Naive thymus-derived CD4-positive, alpha-beta T cell (primary cell): ENCODE results near the gene HTR6. TPM values are rescaled to one million over a fixed set of nuclear protein-coding genes. Genes with fewer than 3 reads are reported as not detected.

Source experiments
- ATAC-seq: fragments of 150-1000 bp; cut with Tn5 transposase; 2 replicates; pipeline ENCODE4 v1.10.0; 2021; ENCODE audit warnings: mild to moderate bottlenecking, moderate library complexity
- CTCF ChIA-PET: fragments of 350-600 bp; sonication (Branson Sonifier 250); formaldehyde crosslinking; loops from one replicate; lab custom pipeline; 2021; ENCODE audit warnings: antibody characterized with exemption; lab: Charles Lee
- POLR2A ChIA-PET: fragments of 350-600 bp; sonication (Branson Sonifier 250); formaldehyde crosslinking; loops from one replicate; lab custom pipeline; 2021; ENCODE audit warnings: antibody characterized with exemption, inconsistent platforms; lab: Charles Lee
- DNase-seq, 9 donors: peaks; one replicate each; pipeline versions ENCODE4 v3.0.0 to v3.0.0-alpha.2; 2020 to 2022; ENCODE audit warnings: mixed read lengths in 1 of 9
- H3K27ac ChIP-seq: one replicate; pipeline ENCODE4 v1.7.0; 2013; ENCODE audit warnings: mild to moderate bottlenecking, low read depth, low read length, moderate library complexity
- H3K27me3 ChIP-seq, 2 donors: one replicate each; pipeline ENCODE4 v1.7.0; 2013; ENCODE audit warnings: low read length in 2 of 2, mild to moderate bottlenecking in 2 of 2, moderate library complexity in 2 of 2; ENCODE audit not compliant: control insufficient read depth in 2 of 2, insufficient read depth in 2 of 2
- H3K36me3 ChIP-seq, 3 experiments: 1 replicate in 2 of 3; 2 replicates in 1 of 3; pipeline ENCODE4 v1.7.0; 2013; ENCODE audit warnings: low read length in 3 of 3, mild to moderate bottlenecking in 3 of 3, moderate library complexity in 1 of 3; ENCODE audit not compliant: insufficient read depth in 3 of 3, control insufficient read depth in 2 of 3
- H3K4me1 ChIP-seq, 2 donors: one replicate each; pipeline ENCODE4 v1.7.0; 2013; ENCODE audit warnings: low read length in 2 of 2, mild to moderate bottlenecking in 2 of 2, moderate library complexity in 1 of 2; ENCODE audit not compliant: control insufficient read depth in 2 of 2, insufficient read depth in 2 of 2
- H3K4me3 ChIP-seq: 2 replicates; pipeline ENCODE4 v1.7.0; 2013; ENCODE audit warnings: mild to moderate bottlenecking, low read length
- H3K9me3 ChIP-seq, 3 experiments: 1 replicate in 2 of 3; 2 replicates in 1 of 3; pipeline ENCODE4 v1.7.0; 2013; ENCODE audit warnings: low read length in 3 of 3; ENCODE audit not compliant: control insufficient read depth in 2 of 3
- H3K27ac Mint-ChIP-seq, 9 donors: one replicate each; pipeline ENCODE4 v1.8.0; 2020 to 2022; ENCODE audit warnings: mixed read lengths in 9 of 9, mild to moderate bottlenecking in 8 of 9, moderate library complexity in 5 of 9, inconsistent platforms in 2 of 9
- H3K27me3 Mint-ChIP-seq, 5 donors: one replicate each; pipeline ENCODE4 v1.8.0; 2021 to 2022; ENCODE audit warnings: mixed read lengths in 5 of 5, mild to moderate bottlenecking in 1 of 5
- H3K36me3 Mint-ChIP-seq, 5 donors: one replicate each; pipeline ENCODE4 v1.8.0; 2020 to 2022; ENCODE audit warnings: mixed read lengths in 5 of 5, mild to moderate bottlenecking in 3 of 5, inconsistent platforms in 1 of 5
- H3K4me1 Mint-ChIP-seq, 7 donors: one replicate each; pipeline ENCODE4 v1.8.0; 2020 to 2022; ENCODE audit warnings: mixed read lengths in 7 of 7, mild to moderate bottlenecking in 3 of 7, inconsistent platforms in 1 of 7
- H3K4me3 Mint-ChIP-seq, 10 donors: one replicate each; pipeline ENCODE4 v1.8.0; 2020 to 2022; ENCODE audit warnings: mild to moderate bottlenecking in 10 of 10, mixed read lengths in 10 of 10, moderate library complexity in 6 of 10, inconsistent platforms in 2 of 10
- H3K9me3 Mint-ChIP-seq, 11 donors: one replicate each; pipeline ENCODE4 v1.8.0; 2020 to 2022; ENCODE audit warnings: mixed read lengths in 11 of 11, mild to moderate bottlenecking in 4 of 11, inconsistent platforms in 1 of 11, moderate library complexity in 1 of 11
- intact Hi-C, 2 donors: fragments of 100-400 bp; cut with micrococcal nuclease; formaldehyde crosslinking; loops; one replicate each; pipeline ENCODE4 v1.15.1; 2023
- polyA plus RNA-seq, 2 donors: library from polyadenylated mRNA; unstranded; fragments of 300-500 nt; fragmentation: Illumina TruSeq; gene quantifications; one replicate each; pipeline ENCODE4 v1.2.3, GENCODE V29; 2021
- total RNA-seq, 6 experiments: library from RNA in 5 of 6; stranded (reverse) in 5 of 6; gene quantifications; 1 replicate in 5 of 6; 2 replicates in 1 of 6; pipeline ENCODE4 v1.2.3 and lab custom pipeline; 2021 to 2026

The HTR6 gene
- total and polyA plus RNA-seq, 7 experiments from 2014 or later = 0.13 to 0.92 (median 0.47) TPM; not detected in 3

GRCh38 chr1:19645411-19646251, 19.0 kb upstream of the HTR6 start:
- Histone ChIP-seq H3K9me3 (no peaks in the 10 kb centered on the region), H3K4me1 (peaks cover 6 to 7% of the 10 kb centered on the region in 2 donors), H3K27ac (peak overlapping the region; percentile 46), H3K36me3 (no peaks in the 10 kb centered on the region), H3K4me3 (peak overlapping the region; percentile 45), H3K27me3 (no peaks in the 10 kb centered on the region)
- ATAC-seq (no peak), DNase-seq (no peak)
- Mint-ChIP-seq H3K27ac (peak overlapping the region in 6 of 9 donors; percentile 6 to 73 (median 25)), H3K4me3 (peak overlapping the region; percentile 34 to 99 (median 68)), H3K9me3 (peaks cover 0 to 4% (median 0%) of the 10 kb centered on the region in 11 donors), H3K36me3 (peaks cover 0 to 3% (median 0%) of the 10 kb centered on the region in 5 donors), H3K4me1 (peaks cover 17 to 40% (median 34%) of the 10 kb centered on the region in 7 donors), H3K27me3 (peaks cover 0 to 29% (median 8%) of the 10 kb centered on the region in 5 donors)
- CTCF ChIA-PET = no interaction called here
- POLR2A ChIA-PET = interaction anchor here (0.9 to 10.2 kb wide), 3 partner anchors 22 to 158 kb away, joined by 3 to 87 read pairs (median 3); a partner anchor contains a TSS
- intact Hi-C loops = loop anchor here (2.0 to 10.0 kb wide), 3 partner anchors 159 to 331 kb away; partner anchors contain the start of genes AKR7A2 (in 1 of the 2), CAPZB (in 1 of the 2) and SLC66A1 (in 1 of the 2)

- no peaks in the 10 kb centered on the region for H3K36me3 ChIP-seq
- peak overlapping the region in 8 of 9 donors; percentile 24 to 85 (median 68) for H3K27ac Mint-ChIP-seq
- no peak overlapping the region for H3K4me3 ChIP-seq
- CTCF ChIA-PET = interaction anchor here (0.7 to 0.9 kb wide), 2 partner anchors 160 to 210 kb away, joined by 3 to 6 read pairs; no protein-coding TSS in a partner anchor
- peak overlapping the region in 9 of 10 donors; percentile 25 to 99 (median 71) for H3K4me3 Mint-ChIP-seq
- ATAC-seq = no peak
- intact Hi-C loops = loop anchor here (1.0 to 10.0 kb wide), 2 partner anchors 332 to 436 kb away; partner anchors contain the start of genes AKR7A2 (in 1 of the 2), SLC66A1 (in 1 of the 2) and UBR4 (in 1 of the 2)
- H3K27ac ChIP-seq = no peak overlapping the region
- H3K36me3 Mint-ChIP-seq = peaks cover 0 to 3% (median 0%) of the 10 kb centered on the region in 5 donors
- POLR2A ChIA-PET = interaction anchor here (1.0 to 10.2 kb wide), 4 partner anchors 23 to 165 kb away, joined by 3 to 87 read pairs (median 3); a partner anchor contains a TSS
- peaks cover 6 to 7% of the 10 kb centered on the region in 2 donors for H3K4me1 ChIP-seq
- peaks cover 17 to 42% (median 34%) of the 10 kb centered on the region in 7 donors for H3K4me1 Mint-ChIP-seq
- no peaks in the 10 kb centered on the region for H3K9me3 ChIP-seq
- DNase-seq = no peak
- no peaks in the 10 kb centered on the region for H3K27me3 ChIP-seq
- H3K9me3 Mint-ChIP-seq = peaks cover 0 to 4% (median 0%) of the 10 kb centered on the region in 11 donors
- peaks cover 0 to 29% (median 8%) of the 10 kb centered on the region in 5 donors for H3K27me3 Mint-ChIP-seq
These were observed 18.0 kb upstream of the HTR6 start for GRCh38 chr1:19646377-19647319.

- Mint-ChIP-seq H3K4me3 (peak overlapping the region in 9 of 10 donors; percentile 42 to 99 (median 71)), H3K4me1 (peaks cover 17 to 42% (median 34%) of the 10 kb centered on the region in 7 donors), H3K27ac (peak overlapping the region; percentile 24 to 85 (median 73)), H3K36me3 (peaks cover 0 to 3% (median 0%) of the 10 kb centered on the region in 5 donors), H3K9me3 (peaks cover 0 to 4% (median 0%) of the 10 kb centered on the region in 11 donors), H3K27me3 (peaks cover 0 to 27% (median 6%) of the 10 kb centered on the region in 5 donors)
- ATAC-seq (peak; percentile 30), DNase-seq (peak in 7 of 9 donors; percentile 33 to 71 (median 60))
- H3K4me3 ChIP-seq = no peak overlapping the region
- CTCF ChIA-PET = interaction anchor here (0.9 kb wide), 1 partner anchor 161 kb away, joined by 6 read pairs; no protein-coding TSS in a partner anchor
- no peaks in the 10 kb centered on the region for H3K36me3 ChIP-seq
- H3K9me3 ChIP-seq = no peaks in the 10 kb centered on the region
- H3K27ac ChIP-seq = no peak overlapping the region
- H3K4me1 ChIP-seq = peaks cover 6 to 7% of the 10 kb centered on the region in 2 donors
- intact Hi-C loops = loop anchor here (1.0 to 10.0 kb wide), 2 partner anchors 333 to 437 kb away; partner anchors contain the start of genes AKR7A2 (in 1 of the 2), SLC66A1 (in 1 of the 2) and UBR4 (in 1 of the 2)
- POLR2A ChIA-PET = interaction anchor here (1.0 to 10.2 kb wide), 3 partner anchors 35 to 166 kb away, joined by 3 to 87 read pairs (median 3); a partner anchor contains a TSS
- H3K27me3 ChIP-seq = no peaks in the 10 kb centered on the region
These were observed 17.0 kb upstream of the HTR6 start for GRCh38 chr1:19647643-19648042.

GRCh38 chr1:19648239-19648638, 16.4 kb upstream of the HTR6 start:
- ATAC-seq (no peak), DNase-seq (no peak)
- peak overlapping the region in 1 of 10 donors; percentile 71 for H3K4me3 Mint-ChIP-seq
- H3K9me3 ChIP-seq = no peaks in the 10 kb centered on the region
- peaks cover 17 to 39% (median 32%) of the 10 kb centered on the region in 7 donors for H3K4me1 Mint-ChIP-seq
- H3K27ac Mint-ChIP-seq = peak overlapping the region in 5 of 9 donors; percentile 60 to 81 (median 73)
- H3K27me3 ChIP-seq = no peaks in the 10 kb centered on the region
- peaks cover 4 to 7% of the 10 kb centered on the region in 2 donors for H3K4me1 ChIP-seq
- H3K36me3 ChIP-seq = no peaks in the 10 kb centered on the region
- no peak overlapping the region for H3K4me3 ChIP-seq
- H3K27ac ChIP-seq = no peak overlapping the region
- peaks cover 0 to 3% (median 0%) of the 10 kb centered on the region in 5 donors for H3K36me3 Mint-ChIP-seq
- CTCF ChIA-PET = interaction anchor here (1.1 kb wide), 1 partner anchor 662 kb away, joined by 3 read pairs; no protein-coding TSS in a partner anchor
- intact Hi-C loops = loop anchor here in 1 of 2 donors (10.0 kb wide), 1 partner anchor 333 kb away; the partner anchor contains the start of genes AKR7A2 and SLC66A1
- POLR2A ChIA-PET = interaction anchor here (0.8 to 10.2 kb wide), 2 partner anchors 49 to 335 kb away, joined by 4 to 87 read pairs; a partner anchor contains a TSS
- H3K27me3 Mint-ChIP-seq = peaks cover 0 to 21% (median 0%) of the 10 kb centered on the region in 5 donors
- H3K9me3 Mint-ChIP-seq = peaks cover 0 to 4% (median 0%) of the 10 kb centered on the region in 11 donors

- Histone ChIP-seq H3K9me3 (no peaks in the 10 kb centered on the region), H3K36me3 (no peaks in the 10 kb centered on the region), H3K4me1 (peaks cover 3 to 7% of the 10 kb centered on the region in 2 donors), H3K27ac (no peak overlapping the region), H3K4me3 (no peak overlapping the region), H3K27me3 (no peaks in the 10 kb centered on the region)
- intact Hi-C loops = loop anchor here in 1 of 2 donors (10.0 kb wide), 1 partner anchor 334 kb away; the partner anchor contains the start of genes AKR7A2 and SLC66A1
- ChIA-PET CTCF (interaction anchor here (1.1 to 1.6 kb wide), 2 partner anchors 14 to 663 kb away, joined by 3 read pairs; no protein-coding TSS in a partner anchor), POLR2A (interaction anchor here (0.8 to 10.2 kb wide), 2 partner anchors 50 to 336 kb away, joined by 4 to 87 read pairs; a partner anchor contains a TSS)
- Mint-ChIP-seq H3K4me1 (peaks cover 17 to 36% (median 29%) of the 10 kb centered on the region in 7 donors), H3K27ac (no peak overlapping the region), H3K36me3 (peaks cover 0 to 3% (median 0%) of the 10 kb centered on the region in 5 donors), H3K4me3 (peak overlapping the region in 1 of 10 donors; percentile 20), H3K9me3 (peaks cover 0 to 4% (median 0%) of the 10 kb centered on the region in 11 donors), H3K27me3 (peaks cover 0 to 18% (median 0%) of the 10 kb centered on the region in 5 donors)
- no peak for DNase-seq
- ATAC-seq = no peak
These were observed 16.0 kb upstream of the HTR6 start for GRCh38 chr1:19648689-19649088.
